ENCODE measurements around the gene FPGT.
"Not testable (repeated sequence)": the region's sequence is repeated elsewhere in the genome, so short reads cannot be mapped to it uniquely, and the experiment has no call there.

Gene FPGT

GRCh38 chr1:74197657-74198552 lies at the start of gene FPGT, which contains the start of gene LRRIQ3:
Gene FPGT (plus strand): TSS chr1:74198242. CDS start chr1:74198279, 37 bp downstream.
Gene LRRIQ3 (minus strand): TSS chr1:74198176. CDS start chr1:74183684, 14,492 bp downstream.
- peak; percentile 94 for DNase-seq (ENCODE audit: low spot score)

GRCh38 chr1:74160046-74160445 lies 38.0 kb upstream of the FPGT start:
- DNase-seq (ENCODE audit: low spot score): no peak

- DNase-seq (ENCODE audit: low spot score): no peak
Observed at GRCh38 chr1:74161497-74161896, 36.5 kb upstream of the FPGT start.

- no peak for DNase-seq (ENCODE audit: low spot score)
Observed at GRCh38 chr1:74162333-74162732, 35.7 kb upstream of the FPGT start.

- not testable (repeated sequence) for DNase-seq (ENCODE audit: low spot score)
Observed at GRCh38 chr1:74174423-74174822, 23.6 kb upstream of the FPGT start.

- DNase-seq (ENCODE audit: low spot score): no peak
Observed at GRCh38 chr1:74180490-74180889, 17.6 kb upstream of the FPGT start.

- DNase-seq (ENCODE audit: low spot score): no peak
Observed at GRCh38 chr1:74193908-74194307, 4.1 kb upstream of the FPGT start.

GRCh38 chr1:74195339-74195738 lies 2.7 kb upstream of the FPGT start:
- no peak for DNase-seq (ENCODE audit: low spot score)

- no peak for DNase-seq (ENCODE audit: low spot score)
Observed at GRCh38 chr1:74197255-74197654, 787 bp upstream of the FPGT start.

GRCh38 chr1:74199504-74199903 lies 1.5 kb downstream of the FPGT start:
- DNase-seq (ENCODE audit: low spot score): no peak

- no peak for DNase-seq (ENCODE audit: low spot score)
Observed at GRCh38 chr1:74205266-74205665, 7.2 kb downstream of the FPGT start.

GRCh38 chr1:74215229-74215628 lies 17.2 kb downstream of the FPGT start:
- no peak for DNase-seq (ENCODE audit: low spot score)

GRCh38 chr1:74222701-74223100 lies 24.7 kb downstream of the FPGT start:
- no peak for DNase-seq (ENCODE audit: low spot score)

GRCh38 chr1:74223453-74223852 lies 25.4 kb downstream of the FPGT start:
- DNase-seq (ENCODE audit: low spot score): no peak

- DNase-seq (ENCODE audit: low spot score): no peak
Observed at GRCh38 chr1:74235153-74235552, 37.1 kb downstream of the FPGT start, which contains the start of gene TNNI3K. Gene TNNI3K (plus strand): TSS chr1:74235387. CDS start chr1:74235452, 65 bp downstream.

- no peak for DNase-seq (ENCODE audit: low spot score)
Observed at GRCh38 chr1:74236440-74236839, 38.4 kb downstream of the FPGT start.

- DNase-seq (ENCODE audit: low spot score): no peak
Observed at GRCh38 chr1:74237035-74237434, 39.0 kb downstream of the FPGT start.

- DNase-seq (ENCODE audit: low spot score): no peak
Observed at GRCh38 chr1:74237787-74238186, 39.7 kb downstream of the FPGT start.

GRCh38 chr1:74245168-74245772 lies 47.2 kb downstream of the FPGT start:
- no peak for DNase-seq (ENCODE audit: low spot score)

- DNase-seq (ENCODE audit: low spot score): no peak
Observed at GRCh38 chr1:74246315-74246714, 48.3 kb downstream of the FPGT start.

GRCh38 chr1:74247881-74248528 lies 50.0 kb downstream of the FPGT start:
- no peak for DNase-seq (ENCODE audit: low spot score)

- not testable (repeated sequence) for DNase-seq (ENCODE audit: low spot score)
Observed at GRCh38 chr1:74253243-74253824, 55.3 kb downstream of the FPGT start.

Measured in putamen (tissue), 1 donor.